ENCODE data around the gene PLCB2.

PLCB2 gene

DNA sequence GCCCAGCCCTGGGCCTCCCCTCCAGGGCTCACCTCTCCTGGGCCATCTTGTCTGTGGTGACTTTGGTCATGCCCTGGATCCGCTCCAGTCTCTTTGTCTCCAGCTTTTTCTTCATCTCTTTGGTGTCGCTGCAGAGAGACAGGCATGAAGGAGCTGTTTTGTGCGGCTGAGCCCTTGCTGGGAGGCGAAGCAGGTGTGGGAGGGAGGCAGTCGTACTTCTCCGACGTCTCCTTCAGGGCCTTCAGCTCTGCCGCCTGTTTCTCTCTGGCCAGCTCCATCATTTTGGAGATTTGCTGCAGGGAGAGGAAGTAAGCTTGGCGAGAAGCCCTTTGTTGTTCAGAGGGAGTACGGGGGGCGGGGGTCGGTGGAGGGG is 17.2 kb downstream of the PLCB2 start:
- no peak for DNase-seq (ENCODE audit: low read depth)
- TF ChIP-seq, protein P1, sequence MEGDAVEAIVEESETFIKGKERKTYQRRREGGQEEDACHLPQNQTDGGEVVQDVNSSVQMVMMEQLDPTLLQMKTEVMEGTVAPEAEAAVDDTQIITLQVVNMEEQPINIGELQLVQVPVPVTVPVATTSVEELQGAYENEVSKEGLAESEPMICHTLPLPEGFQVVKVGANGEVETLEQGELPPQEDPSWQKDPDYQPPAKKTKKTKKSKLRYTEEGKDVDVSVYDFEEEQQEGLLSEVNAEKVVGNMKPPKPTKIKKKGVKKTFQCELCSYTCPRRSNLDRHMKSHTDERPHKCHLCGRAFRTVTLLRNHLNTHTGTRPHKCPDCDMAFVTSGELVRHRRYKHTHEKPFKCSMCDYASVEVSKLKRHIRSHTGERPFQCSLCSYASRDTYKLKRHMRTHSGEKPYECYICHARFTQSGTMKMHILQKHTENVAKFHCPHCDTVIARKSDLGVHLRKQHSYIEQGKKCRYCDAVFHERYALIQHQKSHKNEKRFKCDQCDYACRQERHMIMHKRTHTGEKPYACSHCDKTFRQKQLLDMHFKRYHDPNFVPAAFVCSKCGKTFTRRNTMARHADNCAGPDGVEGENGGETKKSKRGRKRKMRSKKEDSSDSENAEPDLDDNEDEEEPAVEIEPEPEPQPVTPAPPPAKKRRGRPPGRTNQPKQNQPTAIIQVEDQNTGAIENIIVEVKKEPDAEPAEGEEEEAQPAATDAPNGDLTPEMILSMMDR (IDR thresholded peaks at IDR 0.05; ENCODE audit: control insufficient read depth, extremely low read depth, insufficient read depth) = no peak
- no peak overlapping the region for H3K4me3 ChIP-seq (ENCODE audit: low read depth, low read length)

DNA sequence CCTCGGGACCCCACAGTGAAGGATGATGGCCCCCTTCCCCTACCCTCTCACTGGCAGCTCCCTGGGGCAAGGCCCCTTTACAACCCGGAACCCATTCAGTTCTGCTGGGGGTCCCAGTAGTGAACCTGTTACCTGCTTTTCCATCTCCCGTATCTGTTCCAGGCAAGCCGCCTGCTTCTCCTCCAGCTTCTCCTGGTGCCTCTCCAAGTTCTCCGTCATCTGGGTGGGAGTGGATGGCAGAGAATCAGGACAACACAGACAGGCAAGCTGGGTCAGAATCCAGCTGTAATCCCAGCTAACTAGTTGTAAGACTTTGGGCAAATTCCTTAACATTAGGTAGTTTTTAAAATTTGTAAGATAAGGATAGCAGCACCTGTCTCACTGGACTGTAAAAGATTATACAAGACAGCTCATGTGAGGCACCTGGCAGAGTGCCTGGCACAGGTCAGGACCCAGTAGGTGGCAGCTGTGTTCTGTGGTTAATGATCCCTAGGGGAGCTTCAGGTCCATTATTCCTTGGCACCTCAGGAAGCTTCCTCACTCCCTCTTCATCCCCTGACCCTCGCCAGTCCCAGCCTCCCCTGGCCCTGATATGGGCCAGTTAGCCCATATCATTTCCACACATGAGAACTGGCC is 18.5 kb downstream of the PLCB2 start:
- TF ChIP-seq, protein P1 (IDR thresholded peaks at IDR 0.05; ENCODE audit: control insufficient read depth, extremely low read depth, insufficient read depth) = peak; percentile 64
- peak; percentile 91 for DNase-seq (ENCODE audit: low read depth)
- H3K4me3 ChIP-seq (ENCODE audit: low read depth, low read length) = 0 out of 2 replicates have a peak overlapping the region, but pooled peaks have one; percentile 5

DNA sequence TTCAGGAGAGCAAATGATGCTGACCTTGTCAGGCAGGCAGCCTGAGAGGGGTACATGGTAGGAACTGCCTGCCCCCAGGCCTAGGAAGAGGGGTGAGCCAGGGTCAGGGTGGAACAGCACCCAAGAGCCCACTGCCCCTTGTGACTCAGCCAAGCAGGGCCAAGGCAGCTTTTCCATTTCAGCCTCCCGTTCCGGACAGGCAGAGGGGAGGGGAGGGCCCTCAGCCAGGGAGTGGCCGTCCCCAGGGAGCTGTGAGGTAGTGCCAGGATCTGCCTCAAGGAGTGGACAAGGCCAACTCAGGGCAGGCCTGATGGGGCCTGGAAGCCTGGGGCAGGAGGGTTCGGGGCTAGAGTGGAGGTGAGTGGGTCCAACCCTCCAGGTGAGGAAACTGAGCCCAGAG is 19.8 kb downstream of the PLCB2 start:
- TF ChIP-seq, protein P1 (IDR thresholded peaks at IDR 0.05; ENCODE audit: control insufficient read depth, extremely low read depth, insufficient read depth) = no peak
- no peak for DNase-seq (ENCODE audit: low read depth)
- peak overlapping the region; percentile 25; the same call in 1 of the 2 replicates for H3K4me3 ChIP-seq (ENCODE audit: low read depth, low read length)

DNA sequence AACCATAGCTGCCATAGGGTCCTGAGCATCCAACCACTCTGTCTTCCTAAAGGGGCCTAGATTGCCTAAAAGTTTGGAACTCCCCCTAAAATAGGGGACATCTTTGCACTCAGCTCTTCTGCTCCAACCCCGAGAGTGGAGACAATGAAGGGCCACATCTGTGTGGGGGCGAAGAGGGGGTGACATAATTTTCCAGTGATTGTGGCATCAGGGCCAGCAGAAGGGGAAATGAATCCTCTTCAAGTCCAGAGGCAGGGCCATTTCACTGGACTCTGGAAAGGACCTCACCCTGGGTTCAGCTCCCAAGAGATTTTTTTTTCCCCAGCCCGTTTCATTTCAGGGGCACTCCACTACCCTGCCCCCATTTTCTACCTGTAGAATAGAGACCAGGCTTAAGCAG is 20.2 kb downstream of the PLCB2 start:
- H3K4me3 ChIP-seq (ENCODE audit: low read depth, low read length) = peak overlapping the region; percentile 25; the same call in 1 of the 2 replicates
- TF ChIP-seq, protein P1 (IDR thresholded peaks at IDR 0.05; ENCODE audit: control insufficient read depth, extremely low read depth, insufficient read depth) = no peak
- DNase-seq (ENCODE audit: low read depth) = no peak

DNA sequence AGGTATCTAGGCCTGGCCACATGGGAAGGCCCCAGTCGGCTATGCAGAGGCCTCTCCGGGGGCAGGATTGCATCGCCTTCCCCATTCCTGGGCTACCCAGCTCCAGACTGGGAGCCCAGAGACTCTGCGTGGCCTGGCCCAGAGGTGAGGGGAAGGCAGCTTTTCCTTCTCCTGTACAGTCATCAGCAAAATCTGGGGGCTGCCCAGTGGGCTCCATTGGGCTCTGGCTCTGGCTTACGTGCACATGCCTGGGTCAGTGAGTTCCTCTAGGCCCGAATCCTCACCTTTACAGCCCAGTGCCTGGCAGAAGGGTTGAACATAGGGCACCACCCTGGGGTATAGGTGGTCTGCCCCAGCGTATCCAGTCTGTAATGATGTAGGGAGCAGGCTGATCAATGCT is 20.9 kb downstream of the PLCB2 start:
- no peak for DNase-seq (ENCODE audit: low read depth)
- H3K4me3 ChIP-seq (ENCODE audit: low read depth, low read length) = no peak overlapping the region
- TF ChIP-seq, protein P1 (IDR thresholded peaks at IDR 0.05; ENCODE audit: control insufficient read depth, extremely low read depth, insufficient read depth) = no peak

DNA sequence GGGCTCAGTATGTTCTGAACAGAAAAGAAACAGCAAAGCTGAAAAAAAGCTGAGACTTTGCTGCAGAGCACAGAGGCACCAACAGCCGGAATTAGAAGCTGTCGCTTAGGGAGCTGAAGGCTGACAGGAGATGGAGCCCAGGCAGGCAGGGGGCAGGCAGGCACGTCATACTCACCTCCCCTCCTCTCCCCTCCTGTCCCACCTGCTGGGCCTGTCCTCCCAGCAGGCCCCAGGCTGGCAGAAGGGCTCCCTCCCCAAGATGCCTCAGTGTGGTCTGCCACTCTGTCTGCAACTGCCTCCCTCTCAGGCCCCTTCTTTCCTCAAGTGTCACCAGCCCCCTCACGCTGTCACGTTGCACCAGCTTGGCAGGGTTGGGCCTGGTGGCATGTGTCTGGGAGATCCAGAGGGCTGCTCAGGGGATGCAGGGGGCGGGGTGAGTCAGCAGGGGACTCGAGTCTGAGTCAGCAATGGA is 21.6 kb downstream of the PLCB2 start:
- no peak for DNase-seq (ENCODE audit: low read depth)
- TF ChIP-seq, protein P1 (IDR thresholded peaks at IDR 0.05; ENCODE audit: control insufficient read depth, extremely low read depth, insufficient read depth) = no peak
- H3K4me3 ChIP-seq (ENCODE audit: low read depth, low read length) = no peak overlapping the region

DNA sequence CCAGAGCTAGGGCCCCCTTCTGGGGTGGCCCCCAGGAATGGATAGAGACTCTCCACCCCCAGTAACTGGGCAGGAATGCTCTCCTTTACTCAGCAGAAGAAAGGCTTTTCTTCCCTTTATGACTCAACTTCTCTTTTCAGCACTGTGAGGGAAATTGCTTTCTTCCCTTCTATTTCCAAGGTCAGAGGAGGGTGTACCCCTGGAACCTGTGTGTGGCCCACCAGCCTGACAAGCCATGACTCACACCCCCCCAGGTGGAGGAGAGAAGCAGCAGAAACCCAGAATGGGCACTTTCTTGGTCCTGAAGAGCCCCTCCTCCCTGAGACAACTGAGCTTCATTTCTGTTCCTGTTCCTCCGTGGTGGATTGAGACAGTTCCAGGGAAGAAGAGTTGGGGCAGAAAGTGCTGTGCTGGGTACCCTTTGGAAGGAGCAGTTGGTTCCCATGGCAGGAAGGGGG is 22.2 kb downstream of the PLCB2 start:
- TF ChIP-seq, protein P1 (IDR thresholded peaks at IDR 0.05; ENCODE audit: control insufficient read depth, extremely low read depth, insufficient read depth) = no peak
- no peak overlapping the region for H3K4me3 ChIP-seq (ENCODE audit: low read depth, low read length)
- DNase-seq (ENCODE audit: low read depth) = no peak

Measured in LNCaP clone FGC (cell line).